ENCODE results near the gene SLC24A3.
A peak's percentile ranks its signal among the peaks of the same experiment; 100 is the strongest.

Gene SLC24A3

GRCh38 chr20:19713822-19714578, 501.6 kb downstream of the SLC24A3 start:
- DNase-seq (ENCODE audit: low spot score) = no peak

GRCh38 chr20:19714579-19714840, 502.1 kb downstream of the SLC24A3 start:
- DNase-seq (ENCODE audit: low spot score) = no peak

- DNase-seq (ENCODE audit: low spot score) = no peak
Observed at GRCh38 chr20:19715986-19716385, 503.5 kb downstream of the SLC24A3 start.

GRCh38 chr20:19718880-19719279, 506.4 kb downstream of the SLC24A3 start:
- DNase-seq (ENCODE audit: low spot score) = no peak

- no peak for DNase-seq (ENCODE audit: low spot score)
Observed at GRCh38 chr20:19720991-19721390, 508.5 kb downstream of the SLC24A3 start.

GRCh38 chr20:19723051-19723450, 510.6 kb downstream of the SLC24A3 start:
- no peak for DNase-seq (ENCODE audit: low spot score)

GRCh38 chr20:19723813-19724430, 511.5 kb downstream of the SLC24A3 start:
- DNase-seq (ENCODE audit: low spot score) = no peak

- no peak for DNase-seq (ENCODE audit: low spot score)
Observed at GRCh38 chr20:19725373-19725772, 512.9 kb downstream of the SLC24A3 start.

- DNase-seq (ENCODE audit: low spot score) = no peak
Observed at GRCh38 chr20:19725814-19726525, 513.5 kb downstream of the SLC24A3 start.

GRCh38 chr20:19727251-19727847, 514.9 kb downstream of the SLC24A3 start:
- no peak for DNase-seq (ENCODE audit: low spot score)

- no peak for DNase-seq (ENCODE audit: low spot score)
Observed at GRCh38 chr20:19729672-19730071, 517.2 kb downstream of the SLC24A3 start.

- DNase-seq (ENCODE audit: low spot score) = no peak
Observed at GRCh38 chr20:19730706-19731105, 518.3 kb downstream of the SLC24A3 start.

- DNase-seq (ENCODE audit: low spot score) = no peak
Observed at GRCh38 chr20:19734811-19735210, 522.4 kb downstream of the SLC24A3 start.

GRCh38 chr20:19735446-19735845, 523.0 kb downstream of the SLC24A3 start:
- peak; percentile 88 for DNase-seq (ENCODE audit: low spot score)

GRCh38 chr20:19737025-19737424, 524.6 kb downstream of the SLC24A3 start:
- DNase-seq (ENCODE audit: low spot score) = no peak

- no peak for DNase-seq (ENCODE audit: low spot score)
Observed at GRCh38 chr20:19738951-19739350, 526.5 kb downstream of the SLC24A3 start.

- DNase-seq (ENCODE audit: low spot score) = no peak
Observed at GRCh38 chr20:19739351-19739750, 526.9 kb downstream of the SLC24A3 start.

- no peak for DNase-seq (ENCODE audit: low spot score)
Observed at GRCh38 chr20:19740512-19740911, 528.1 kb downstream of the SLC24A3 start.

- DNase-seq (ENCODE audit: low spot score) = no peak
Observed at GRCh38 chr20:19741924-19742323, 529.5 kb downstream of the SLC24A3 start.

GRCh38 chr20:19742974-19743639, 530.7 kb downstream of the SLC24A3 start:
- no peak for DNase-seq (ENCODE audit: low spot score)

- no peak for DNase-seq (ENCODE audit: low spot score)
Observed at GRCh38 chr20:19743640-19743995, 531.2 kb downstream of the SLC24A3 start.

GRCh38 chr20:19745106-19745505, 532.7 kb downstream of the SLC24A3 start:
- DNase-seq (ENCODE audit: low spot score) = no peak

- DNase-seq (ENCODE audit: low spot score) = no peak
Observed at GRCh38 chr20:19745584-19745983, 533.1 kb downstream of the SLC24A3 start.

Data from COLO829 (cell line).